Esophagus muscularis mucosa (tissue), 4 donors: ENCODE measurements around the gene CDK14. TPM values are rescaled to one million over a fixed set of nuclear protein-coding genes. Genes with fewer than 3 reads are reported as not detected.

Experiments
- DNase-seq: peaks from one replicate; pipeline ENCODE4 v3.0.0-alpha.2; 2017; ENCODE audit errors: extremely low spot score
- H3K27ac ChIP-seq, 4 donors: fragments of 200-600 bp; sonication (generic); replicated peaks in 1 of 4; 1 replicate in 3 of 4; 2 replicates in 1 of 4; pipeline ENCODE4 v1.5.1; 2016 to 2019; ENCODE audit warnings: mild to moderate bottlenecking in 1 of 4
- H3K27me3 ChIP-seq, 4 donors: fragments of 200-600 bp; sonication (generic); one replicate each; pipeline versions ENCODE4 v1.5.1 to v1.6.0; 2016 to 2019
- H3K36me3 ChIP-seq, 4 donors: fragments of 200-600 bp; sonication (generic); one replicate each; pipeline ENCODE4 v1.5.1; 2016 to 2019
- H3K4me1 ChIP-seq, 4 donors: fragments of 200-600 bp; sonication (generic); one replicate each; pipeline ENCODE4 v1.5.1; 2016 to 2019
- H3K4me3 ChIP-seq, 4 donors: fragments of 200-600 bp; sonication (generic); 1 replicate in 2 of 4; 2 replicates in 2 of 4; pipeline ENCODE4 v1.5.1; 2016 to 2019; ENCODE audit warnings: mild to moderate bottlenecking in 4 of 4, moderate library complexity in 1 of 4
- H3K9me3 ChIP-seq, 4 donors: fragments of 200-600 bp; sonication (generic); 1 replicate in 3 of 4; 2 replicates in 1 of 4; pipeline ENCODE4 v1.5.1; 2016 to 2019
- EP300 ChIP-seq: sonication (generic); formaldehyde crosslinking; IDR thresholded peaks from one replicate; pipeline ENCODE4 v1.6.1; 2017; ENCODE audit warnings: antibody characterized with exemption
- POLR2A ChIP-seq: fragments of 450-650 bp; IDR thresholded peaks from one replicate; pipeline ENCODE4 v1.6.1; 2017; ENCODE audit warnings: antibody characterized with exemption, moderate library complexity, mild to moderate bottlenecking, low read depth
- POLR2AphosphoS5 ChIP-seq, 2 donors: sonication (generic); formaldehyde crosslinking; IDR thresholded peaks; one replicate each; pipeline ENCODE4 v1.6.1; 2017; ENCODE audit warnings: antibody characterized with exemption in 2 of 2
- WGBS: methylation state at CpG from one replicate; pipeline ENCODE4 v1.1.5; 2018; 5-methylcytosine and 5-hydroxymethylcytosine counted together
- intact Hi-C: fragments of 100-400 bp; cut with DNase I; formaldehyde crosslinking; loops from one replicate; pipeline ENCODE4 v1.15.1; 2023
- total RNA-seq, 4 donors: library from RNA; depleted of rRNA; stranded (reverse); fragments of >200 nt; gene quantifications; one replicate each; pipeline versions ENCODE4 v1.1.0 to v1.2.1, GENCODE V29; 2016
- TF ChIP-seq, protein P1 (sequence below), 3 experiments: fragments of 200-600 bp in 2 of 3; fragments of 450-650 bp in 1 of 3; sonication (generic) in 2 of 3; IDR thresholded peaks; one replicate each; pipeline ENCODE4 v1.5.1; 2017 to 2019; ENCODE audit warnings: antibody characterized with exemption in 3 of 3, mild to moderate bottlenecking in 2 of 3, moderate library complexity in 1 of 3

CDK14 gene
- total RNA-seq, 4 donors from 2014 or later: 9.6 to 17.7 (median 14.3) TPM

DNA sequence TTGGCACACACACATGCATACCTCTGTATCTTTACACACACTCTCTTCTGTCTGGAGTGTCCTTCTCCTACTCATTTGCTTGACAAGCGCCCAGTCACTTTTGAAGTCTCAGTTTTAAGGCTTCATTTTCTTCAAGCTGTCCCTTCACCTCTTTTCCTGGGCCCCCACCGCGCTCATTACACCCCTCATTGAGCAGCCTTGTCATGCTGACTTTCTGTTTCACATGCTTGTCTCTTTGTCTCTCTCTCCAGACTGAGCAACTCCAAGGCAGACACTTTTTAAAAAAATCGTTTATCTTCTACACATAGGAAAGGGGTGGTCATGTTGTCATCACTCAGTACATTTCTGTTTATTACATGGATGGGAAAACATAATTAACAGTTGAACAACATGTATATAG lies 442.9 kb downstream of the CDK14 start:
- H3K27me3 ChIP-seq: no peaks in the 10 kb centered on the region
- H3K36me3 ChIP-seq: no peaks in the 10 kb centered on the region
- no peaks in the 10 kb centered on the region for H3K4me1 ChIP-seq
- DNase-seq: no peak
- H3K9me3 ChIP-seq: no peaks in the 10 kb centered on the region
- H3K4me3 ChIP-seq: no peak overlapping the region
- WGBS: 95% methylated on average over 4 of the region's 4 CpGs
- intact Hi-C loops: loop anchor here (10.0 kb wide), 2 partner anchors 334 to 484 kb away; no protein-coding TSS in a partner anchor
- H3K27ac ChIP-seq: no peak overlapping the region
- TF ChIP-seq, protein P1, sequence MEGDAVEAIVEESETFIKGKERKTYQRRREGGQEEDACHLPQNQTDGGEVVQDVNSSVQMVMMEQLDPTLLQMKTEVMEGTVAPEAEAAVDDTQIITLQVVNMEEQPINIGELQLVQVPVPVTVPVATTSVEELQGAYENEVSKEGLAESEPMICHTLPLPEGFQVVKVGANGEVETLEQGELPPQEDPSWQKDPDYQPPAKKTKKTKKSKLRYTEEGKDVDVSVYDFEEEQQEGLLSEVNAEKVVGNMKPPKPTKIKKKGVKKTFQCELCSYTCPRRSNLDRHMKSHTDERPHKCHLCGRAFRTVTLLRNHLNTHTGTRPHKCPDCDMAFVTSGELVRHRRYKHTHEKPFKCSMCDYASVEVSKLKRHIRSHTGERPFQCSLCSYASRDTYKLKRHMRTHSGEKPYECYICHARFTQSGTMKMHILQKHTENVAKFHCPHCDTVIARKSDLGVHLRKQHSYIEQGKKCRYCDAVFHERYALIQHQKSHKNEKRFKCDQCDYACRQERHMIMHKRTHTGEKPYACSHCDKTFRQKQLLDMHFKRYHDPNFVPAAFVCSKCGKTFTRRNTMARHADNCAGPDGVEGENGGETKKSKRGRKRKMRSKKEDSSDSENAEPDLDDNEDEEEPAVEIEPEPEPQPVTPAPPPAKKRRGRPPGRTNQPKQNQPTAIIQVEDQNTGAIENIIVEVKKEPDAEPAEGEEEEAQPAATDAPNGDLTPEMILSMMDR (IDR thresholded peaks at IDR 0.05): no peak
- TF ChIP-seq POLR2A: no peak
- no peak for TF ChIP-seq EP300
- TF ChIP-seq POLR2AphosphoS5 (IDR thresholded peaks at IDR 0.05): no peak

DNA sequence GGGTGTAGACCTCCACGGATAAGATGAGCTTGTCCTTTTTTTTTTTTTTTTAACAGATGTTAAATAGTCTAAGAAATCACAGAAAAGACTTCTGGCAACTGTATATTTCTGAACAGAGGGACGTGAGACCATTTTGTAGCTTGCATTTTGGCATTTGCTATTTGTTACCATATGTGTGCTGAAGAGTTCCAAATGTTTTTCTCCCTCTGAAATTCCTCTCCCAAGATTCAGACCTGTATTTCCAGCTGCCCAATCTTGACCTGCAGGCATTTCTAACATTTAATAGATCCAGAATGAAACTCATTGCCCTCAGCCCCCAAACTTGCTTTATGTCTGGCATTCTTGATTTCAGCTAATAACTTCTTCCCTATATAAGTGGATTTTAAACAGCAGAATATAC lies 445.0 kb downstream of the CDK14 start:
- Histone ChIP-seq H3K9me3 (no peaks in the 10 kb centered on the region), H3K27ac (no peak overlapping the region), H3K36me3 (no peaks in the 10 kb centered on the region), H3K4me3 (no peak overlapping the region), H3K4me1 (peaks cover 0 to 11% (median 7%) of the 10 kb centered on the region in 4 donors), H3K27me3 (no peaks in the 10 kb centered on the region)
- 60% methylated on average over 2 of the region's 2 CpGs for WGBS
- intact Hi-C loops: no loop called here
- DNase-seq: no peak
- TF ChIP-seq EP300 (no peak), POLR2A (no peak), POLR2AphosphoS5 (IDR thresholded peaks at IDR 0.05) (no peak)
- TF ChIP-seq, protein P1 (IDR thresholded peaks at IDR 0.05): no peak

DNA sequence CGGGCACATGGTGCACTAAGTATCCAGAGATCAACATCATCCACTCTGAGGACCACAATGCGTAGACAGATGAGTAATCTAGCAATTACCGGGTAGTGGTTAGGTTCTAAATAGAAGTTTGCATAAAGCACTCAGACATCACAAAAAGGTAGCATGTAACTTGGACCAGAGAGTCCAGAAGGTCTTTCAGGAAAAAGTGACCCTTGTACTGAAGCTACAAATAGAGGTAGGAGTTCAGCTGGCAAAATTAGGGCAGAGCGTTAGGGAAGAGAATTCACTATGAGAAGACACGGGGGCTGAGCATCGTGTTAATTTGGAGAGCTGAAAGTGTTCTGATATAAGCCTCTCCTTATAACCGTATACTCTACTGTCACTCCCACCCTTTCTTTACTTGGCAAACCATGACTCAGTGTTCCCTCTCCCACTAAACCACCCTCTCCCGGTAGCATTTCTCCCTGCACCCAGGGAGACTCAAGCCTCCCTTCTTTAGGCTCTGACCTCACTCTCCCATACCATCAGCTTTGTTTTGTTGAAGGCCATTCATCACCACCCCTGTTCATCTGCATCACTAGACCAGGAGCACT lies 445.9 kb downstream of the CDK14 start:
- DNase-seq: no peak
- H3K9me3 ChIP-seq: no peaks in the 10 kb centered on the region
- no peaks in the 10 kb centered on the region for H3K27me3 ChIP-seq
- no peak overlapping the region for H3K4me3 ChIP-seq
- WGBS: 94% methylated on average over 8 of the region's 8 CpGs
- intact Hi-C loops: no loop called here
- H3K27ac ChIP-seq: no peak overlapping the region
- TF ChIP-seq EP300 (no peak), POLR2A (no peak), POLR2AphosphoS5 (IDR thresholded peaks at IDR 0.05) (no peak)
- TF ChIP-seq, protein P1 (IDR thresholded peaks at IDR 0.05): no peak
- H3K4me1 ChIP-seq: peaks cover 0 to 11% (median 7%) of the 10 kb centered on the region in 4 donors
- H3K36me3 ChIP-seq: no peaks in the 10 kb centered on the region

DNA sequence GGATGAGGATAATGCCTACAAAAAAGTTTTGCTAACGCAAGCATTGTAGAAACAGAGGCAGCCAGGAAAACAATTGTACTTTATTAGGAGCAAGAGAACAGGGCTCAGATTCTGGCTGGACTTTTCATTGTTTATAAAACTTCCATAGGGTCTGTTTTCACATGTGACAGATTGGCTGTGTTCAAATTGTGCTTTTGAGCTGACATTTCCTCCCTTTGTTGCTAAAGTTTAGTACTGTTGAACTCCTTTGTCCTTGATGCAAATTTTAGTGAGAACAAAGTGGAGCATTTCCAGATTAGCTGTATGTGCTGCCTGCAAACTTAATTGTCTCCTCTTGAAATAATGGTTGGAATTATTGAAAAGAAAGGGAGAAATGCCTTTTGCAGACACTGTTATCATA lies 447.1 kb downstream of the CDK14 start:
- Histone ChIP-seq H3K27ac (no peak overlapping the region), H3K36me3 (no peaks in the 10 kb centered on the region), H3K4me3 (no peak overlapping the region), H3K9me3 (no peaks in the 10 kb centered on the region), H3K27me3 (no peaks in the 10 kb centered on the region), H3K4me1 (peaks cover 0 to 11% (median 7%) of the 10 kb centered on the region in 4 donors)
- TF ChIP-seq, protein P1 (IDR thresholded peaks at IDR 0.05): no peak
- TF ChIP-seq POLR2AphosphoS5 (IDR thresholded peaks at IDR 0.05) (no peak), EP300 (no peak), POLR2A (no peak)
- intact Hi-C loops: no loop called here
- 89% methylated on average over 1 of the region's 1 CpG for WGBS
- DNase-seq: no peak
